ELF-1 (cell line): ENCODE measurements around the gene GPM6B.

Source experiments
- DNase-seq: peaks from one replicate; pipeline ENCODE4 v3.0.0-alpha.2; 2016; ENCODE audit warnings: low read depth, low spot score

The GPM6B gene, protein sequence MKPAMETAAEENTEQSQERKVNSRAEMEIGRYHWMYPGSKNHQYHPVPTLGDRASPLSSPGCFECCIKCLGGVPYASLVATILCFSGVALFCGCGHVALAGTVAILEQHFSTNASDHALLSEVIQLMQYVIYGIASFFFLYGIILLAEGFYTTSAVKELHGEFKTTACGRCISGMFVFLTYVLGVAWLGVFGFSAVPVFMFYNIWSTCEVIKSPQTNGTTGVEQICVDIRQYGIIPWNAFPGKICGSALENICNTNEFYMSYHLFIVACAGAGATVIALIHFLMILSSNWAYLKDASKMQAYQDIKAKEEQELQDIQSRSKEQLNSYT

DNA sequence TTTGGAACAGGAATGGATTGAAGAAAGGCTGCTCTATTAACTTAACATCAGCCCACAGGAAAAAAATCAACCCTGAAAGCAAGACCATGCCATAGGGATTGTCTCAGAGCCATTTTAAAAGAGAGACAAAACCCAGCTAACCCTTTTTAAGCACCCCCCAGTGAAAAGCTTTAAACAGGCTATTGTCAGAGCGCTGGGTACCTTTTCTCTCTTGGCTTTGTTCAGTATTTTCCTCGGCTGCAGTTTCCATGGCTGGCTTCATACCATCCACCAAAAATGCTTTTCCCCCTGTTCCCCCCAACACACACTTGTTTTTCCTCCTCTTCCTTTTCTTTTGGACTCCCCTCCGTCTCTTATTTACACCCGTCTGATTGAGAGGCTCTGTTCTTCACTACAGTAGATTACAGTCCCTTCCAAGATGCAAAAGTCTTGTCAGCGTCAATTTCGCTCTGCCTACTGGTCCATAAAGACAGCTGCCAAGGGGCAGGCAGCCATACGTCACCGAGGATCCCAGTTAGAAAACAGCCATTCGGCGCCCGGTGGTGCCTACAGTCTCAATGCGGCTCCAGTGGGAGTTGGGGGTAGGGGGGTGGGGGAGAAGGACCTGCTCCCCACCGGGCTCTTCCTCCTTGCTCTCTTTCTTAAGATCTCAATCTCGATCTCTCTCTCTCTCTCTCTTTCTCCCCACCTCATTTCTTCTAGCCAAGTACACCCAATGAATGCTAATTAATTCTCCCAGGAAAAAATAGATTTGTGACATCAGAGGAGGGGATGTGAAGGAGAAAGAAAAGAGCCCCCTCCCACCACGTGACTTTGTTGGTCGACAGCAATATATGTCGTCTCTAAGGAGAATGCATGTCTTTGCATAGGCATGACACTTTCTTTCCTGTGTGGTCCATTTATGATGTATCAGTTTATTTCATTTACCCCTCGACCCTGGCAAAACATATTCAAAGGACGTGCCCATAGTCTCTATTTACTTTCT is at the start of gene GPM6B:
Gene GPM6B, minus strand, starts transcription at position 451 of the 985 bp plus-strand sequence. Its CDS starts 189 bp downstream, at position 262.
- DNase-seq = no peak

GRCh38 chrX:13864264-13864663 is 47.4 kb upstream of the GPM6B start:
- no peak for DNase-seq

GRCh38 chrX:13863324-13863723 is 46.4 kb upstream of the GPM6B start:
- no peak for DNase-seq

DNA sequence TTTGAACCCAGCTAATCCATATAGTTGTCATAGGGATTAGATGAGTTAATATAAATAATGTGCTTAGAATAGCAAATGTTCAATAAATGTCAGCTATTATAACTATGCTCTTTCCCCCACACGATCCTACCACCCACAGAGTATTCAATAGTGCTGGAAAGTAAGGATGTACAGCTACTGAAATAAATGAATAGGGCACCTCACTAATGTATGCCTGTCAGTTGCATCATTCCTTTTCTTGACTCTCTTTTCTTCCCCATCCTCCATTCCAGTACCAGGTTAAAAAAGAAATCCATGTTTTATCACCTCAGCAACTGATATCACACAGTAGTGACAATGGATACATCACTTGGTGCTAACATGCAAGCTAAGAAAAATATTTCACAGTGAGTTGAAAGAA is 42.8 kb upstream of the GPM6B start:
- DNase-seq = no peak

- no peak for DNase-seq
These were observed 40.9 kb upstream of the GPM6B start for GRCh38 chrX:13857804-13858203.

DNA sequence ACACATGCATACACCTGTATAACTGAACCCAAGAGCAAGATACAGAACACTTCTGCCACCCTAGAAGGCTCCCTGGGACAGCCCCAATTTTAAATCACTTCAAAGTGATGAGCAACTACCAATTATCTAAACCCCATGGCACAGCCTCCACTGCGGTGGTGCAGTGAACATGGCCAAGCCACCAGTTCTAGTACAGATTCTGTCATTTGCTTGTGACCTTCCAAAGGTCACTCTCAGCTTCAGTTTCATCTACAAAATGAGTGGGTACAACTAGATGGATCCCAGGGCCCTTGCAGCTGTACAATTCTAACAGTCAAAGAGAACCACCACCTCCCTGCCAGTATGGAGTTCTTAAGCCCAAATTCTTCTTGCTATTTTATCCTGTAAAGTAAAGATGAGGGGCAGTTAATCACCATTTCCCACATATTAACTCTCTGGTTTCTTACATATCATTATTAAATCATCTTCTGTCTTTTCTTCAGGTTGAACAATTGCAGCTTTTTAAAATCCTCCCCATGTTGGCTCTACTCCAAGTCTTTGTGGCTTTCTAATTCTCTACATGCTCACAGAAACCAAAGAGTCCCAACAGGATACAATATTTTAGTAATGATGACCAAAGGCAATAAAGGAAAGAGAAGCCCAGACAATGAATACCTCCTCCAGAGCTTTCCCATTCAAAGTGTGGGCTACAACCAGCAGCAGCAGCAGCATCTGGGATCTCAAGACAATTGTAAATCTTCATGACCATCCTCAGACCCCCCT is 39.0 kb upstream of the GPM6B start:
- no peak for DNase-seq

DNA sequence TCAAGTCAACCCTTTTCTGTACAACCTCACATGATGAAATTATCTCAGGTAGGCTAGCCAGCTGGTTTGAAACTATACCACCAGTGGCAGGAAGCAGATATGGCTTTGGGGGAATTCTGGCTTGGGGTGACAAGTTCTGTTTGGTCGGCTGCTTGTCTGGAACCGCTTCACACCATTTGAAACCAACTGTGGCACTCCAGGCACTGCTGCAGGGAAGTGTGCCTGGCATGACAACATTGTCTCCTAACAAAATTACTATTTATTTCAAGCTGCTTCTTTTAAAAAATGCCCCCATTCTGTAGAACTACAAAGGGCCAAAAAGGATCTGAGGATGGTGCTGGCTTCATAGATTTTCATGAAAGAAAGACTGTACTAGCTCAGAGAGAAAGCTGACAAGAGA is 37.1 kb upstream of the GPM6B start:
- no peak for DNase-seq

DNA sequence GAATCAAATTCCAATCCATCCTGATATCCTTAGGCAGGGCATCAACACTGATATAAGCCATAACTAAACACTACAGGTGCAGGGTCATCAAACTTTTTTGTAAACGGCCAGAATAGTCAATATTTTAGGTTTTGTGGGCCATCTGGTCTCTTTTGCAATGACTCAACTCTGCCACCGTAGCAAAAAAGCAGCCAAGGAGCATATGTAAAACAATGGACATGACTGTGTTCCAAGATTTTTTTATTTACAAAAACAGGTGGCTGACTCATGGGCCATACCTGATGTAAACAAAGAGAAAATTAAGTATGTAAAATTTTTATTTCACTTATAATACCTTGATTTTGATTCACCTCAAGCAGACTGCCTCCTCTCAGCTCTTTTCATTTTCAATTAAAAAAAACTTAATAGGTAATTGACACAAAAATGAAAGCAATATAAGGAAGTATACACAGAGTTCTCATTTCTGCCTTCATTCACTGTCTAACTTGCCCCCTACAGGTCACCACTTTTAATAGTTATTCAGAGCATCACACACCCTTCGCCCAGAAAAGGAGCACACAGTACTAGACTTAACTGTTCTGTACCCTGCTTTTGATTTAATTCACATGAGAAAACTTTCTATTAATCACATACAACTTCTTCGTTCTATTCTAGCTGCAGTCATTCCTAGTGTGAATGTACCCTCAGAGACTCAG is 35.3 kb upstream of the GPM6B start:
- no peak for DNase-seq

DNA sequence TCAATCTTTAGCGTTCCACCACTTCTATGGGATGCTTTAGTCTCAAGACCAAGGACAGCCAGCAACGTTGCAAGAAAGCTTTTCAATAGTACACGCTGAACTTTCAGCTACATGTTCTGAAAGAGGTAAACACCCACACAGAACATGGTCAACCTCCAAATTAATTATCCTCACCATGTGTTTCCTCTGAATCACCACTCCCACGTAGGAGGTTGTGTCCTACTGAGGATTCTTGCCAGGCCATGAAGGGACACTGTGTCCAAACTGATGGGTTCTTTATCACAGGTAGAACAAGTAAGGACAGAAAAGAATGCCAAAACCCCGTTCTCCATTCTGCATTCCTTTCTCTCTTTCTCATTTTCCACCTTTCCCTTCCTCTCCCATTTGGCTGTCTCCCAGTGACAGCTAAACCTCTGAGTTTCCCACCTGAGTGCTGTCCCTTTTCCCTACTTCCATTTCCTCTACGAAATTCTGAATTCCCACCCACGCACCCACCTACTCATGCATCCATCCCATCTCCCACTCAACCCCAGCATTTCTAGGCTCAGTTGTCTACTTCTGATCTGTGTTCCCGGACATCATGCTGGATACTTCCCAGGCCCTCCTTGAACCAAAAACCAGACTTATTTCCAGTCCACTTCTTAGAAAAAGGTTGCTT is 29.0 kb upstream of the GPM6B start:
- DNase-seq = no peak

DNA sequence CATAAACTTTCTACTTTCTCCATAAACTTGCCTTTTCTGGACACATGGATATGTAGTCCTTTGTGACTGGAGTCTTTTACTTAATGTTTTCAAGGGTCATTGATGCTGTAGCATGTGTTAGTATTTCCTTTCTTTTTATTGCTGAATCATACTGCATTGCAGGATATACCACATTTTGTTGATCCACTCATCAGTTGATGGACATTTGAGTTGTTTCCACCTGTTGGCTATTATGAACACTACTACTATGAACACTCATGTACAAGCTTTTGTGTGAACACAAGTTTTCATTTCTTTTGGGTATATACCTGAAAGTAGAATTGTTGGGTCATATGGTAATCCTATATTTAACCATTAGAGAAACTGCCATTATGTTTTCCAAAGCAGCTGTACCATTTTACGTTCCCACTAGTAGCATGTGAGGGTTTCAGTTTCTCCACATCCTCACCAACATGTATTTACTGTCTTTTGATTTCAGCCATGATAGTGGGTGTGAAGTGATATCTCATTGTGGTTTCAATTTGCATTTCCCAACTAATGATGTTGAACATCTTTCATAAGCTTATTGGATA is 26.3 kb upstream of the GPM6B start:
- DNase-seq = no peak

GRCh38 chrX:13840121-13840520 is 23.2 kb upstream of the GPM6B start:
- DNase-seq = peak; percentile 65

- DNase-seq = peak; percentile 77
These were observed 20.4 kb upstream of the GPM6B start for GRCh38 chrX:13837290-13837745.

GRCh38 chrX:13836575-13836974 is 19.7 kb upstream of the GPM6B start:
- DNase-seq = no peak

- DNase-seq = no peak
These were observed 18.9 kb upstream of the GPM6B start for GRCh38 chrX:13835825-13836224.

DNA sequence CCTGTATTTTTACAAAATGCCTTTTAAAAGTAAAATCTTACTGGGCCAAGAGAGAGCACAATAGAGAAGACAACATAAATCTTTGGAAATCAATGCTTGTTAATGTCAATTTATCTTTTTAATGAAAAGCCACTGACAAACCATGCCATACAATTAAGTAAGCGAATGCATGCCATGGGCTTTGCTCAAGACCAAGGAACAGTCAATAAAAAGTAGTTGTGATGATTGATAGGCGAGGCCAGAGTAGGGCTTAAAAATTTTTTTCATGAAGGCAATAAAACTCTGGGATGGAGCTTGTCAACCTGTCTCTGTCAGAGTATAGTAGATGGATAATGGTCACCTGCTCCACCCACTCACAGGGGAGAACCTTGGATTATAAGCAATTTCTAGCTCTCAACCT is 17.5 kb upstream of the GPM6B start:
- DNase-seq = no peak

DNA sequence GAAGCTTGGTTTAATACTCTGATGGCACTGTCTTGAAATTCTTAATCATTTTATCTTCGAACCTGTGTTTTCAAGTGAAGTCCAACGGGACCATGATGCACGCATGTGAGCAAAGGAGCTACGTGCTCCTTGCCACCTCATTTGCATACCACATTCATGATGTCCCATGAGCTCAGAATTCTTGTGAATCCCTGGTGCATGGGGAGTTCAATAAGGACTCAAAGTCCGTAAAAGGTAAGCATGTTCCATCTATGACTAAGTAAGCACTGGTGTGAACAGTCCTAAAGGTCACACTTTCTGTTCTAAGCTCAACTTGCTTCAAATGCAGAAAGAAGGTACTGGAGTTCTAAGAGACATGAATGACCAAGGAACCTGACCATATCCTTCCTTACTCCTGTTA is 13.1 kb upstream of the GPM6B start:
- DNase-seq = no peak

- no peak for DNase-seq
These were observed 11.5 kb upstream of the GPM6B start for GRCh38 chrX:13828392-13828791.

- no peak for DNase-seq
These were observed 10.6 kb upstream of the GPM6B start for GRCh38 chrX:13827298-13828090.

DNA sequence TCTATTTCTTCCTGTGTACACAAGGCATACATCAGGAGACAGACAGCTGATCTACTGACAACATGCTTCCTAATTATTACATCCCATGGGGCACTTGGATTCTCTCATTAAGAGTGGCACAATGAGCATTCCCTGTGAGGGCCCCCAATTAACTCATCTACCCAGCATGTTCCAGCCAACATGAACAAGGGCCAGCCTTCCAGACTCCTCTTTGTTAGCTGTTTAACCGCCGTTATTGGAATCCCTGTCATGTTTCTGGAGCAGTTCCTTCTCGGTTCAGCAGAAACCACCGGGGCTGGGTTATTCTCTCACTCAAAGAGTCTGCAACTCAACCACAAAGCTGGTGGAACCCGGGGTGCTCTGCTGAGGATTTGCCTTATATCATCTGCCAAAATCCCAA is 9.9 kb upstream of the GPM6B start:
- DNase-seq = no peak
